Peyer's patch (tissue), 4 donors: Measurements from ENCODE around the gene HOXA1. TPM values are rescaled to one million over a fixed set of nuclear protein-coding genes. Genes with fewer than 3 reads are reported as not detected.
A peak's percentile ranks its signal among the peaks of the same experiment; 100 is the strongest.

Source experiments
- DNase-seq, 3 donors: peaks; one replicate each; pipeline ENCODE4 v3.0.0-alpha.2; 2017 to 2019
- H3K27ac ChIP-seq, 4 donors: fragments of 200-600 bp; sonication (generic); one replicate each; pipeline ENCODE4 v1.5.1; 2016 to 2019
- H3K27me3 ChIP-seq, 2 donors: fragments of 200-600 bp; sonication (generic); one replicate each; pipeline ENCODE4 v1.5.1; 2019
- H3K36me3 ChIP-seq, 3 donors: fragments of 200-600 bp; sonication (generic); one replicate each; pipeline ENCODE4 v1.5.1; 2016 to 2019
- H3K4me1 ChIP-seq, 4 donors: fragments of 200-600 bp; sonication (generic); one replicate each; pipeline ENCODE4 v1.5.1; 2016 to 2019
- H3K4me3 ChIP-seq, 4 donors: fragments of 200-600 bp; sonication (generic); 1 replicate in 3 of 4; 2 replicates in 1 of 4; pipeline ENCODE4 v1.5.1; 2016 to 2019; ENCODE audit warnings: mild to moderate bottlenecking in 1 of 4
- H3K9me3 ChIP-seq, 4 donors: fragments of 200-600 bp; sonication (generic); one replicate each; pipeline ENCODE4 v1.5.1; 2016 to 2019; ENCODE audit warnings: mild to moderate bottlenecking in 1 of 4
- CTCF ChIP-seq, 6 experiments: fragments of 450-650 bp in 4 of 6; fragments of 200-600 bp in 2 of 6; sonication (generic) in 1 of 6; IDR thresholded peaks; one replicate each; pipeline ENCODE4 v1.5.1; 2017 to 2019; ENCODE audit warnings: antibody characterized with exemption in 6 of 6, mild to moderate bottlenecking in 3 of 6, moderate library complexity in 1 of 6
- POLR2A ChIP-seq, 2 donors: fragments of 450-650 bp; IDR thresholded peaks; one replicate each; pipeline ENCODE4 v1.5.1; 2017; ENCODE audit warnings: antibody characterized with exemption in 2 of 2, mild to moderate bottlenecking in 2 of 2, moderate library complexity in 2 of 2
- total RNA-seq, 4 donors: library from RNA; depleted of rRNA; stranded (reverse); fragments of >200 nt; gene quantifications; one replicate each; pipeline ENCODE4 v1.1.0, GENCODE V29; 2016

The HOXA1 gene
- total RNA-seq, 4 donors from 2014 or later: 1.7 to 5.3 (median 1.9) TPM

GRCh38 chr7:27134392-27134791 lies 38.6 kb upstream of the HOXA1 start:
- TF ChIP-seq CTCF (IDR thresholded peaks at IDR 0.05) (no peak), POLR2A (IDR thresholded peaks at IDR 0.05) (no peak)
- peaks cover 0 to 65% (median 6%) of the 10 kb centered on the region in 4 donors for H3K4me1 ChIP-seq

GRCh38 chr7:27133409-27134231 lies 37.8 kb upstream of the HOXA1 start:
- peaks cover 0 to 65% (median 8%) of the 10 kb centered on the region in 4 donors for H3K4me1 ChIP-seq

More at GRCh38 chr7:27134392-27134791, 38.6 kb upstream of the HOXA1 start:
- Histone ChIP-seq H3K36me3 (no peaks in the 10 kb centered on the region), H3K27ac (peak overlapping the region in 3 of 4 donors; percentile 40 to 96 (median 67)), H3K4me3 (no peak overlapping the region), H3K9me3 (no peaks in the 10 kb centered on the region), H3K27me3 (no peaks in the 10 kb centered on the region)
- peak in 1 of 3 donors; percentile 14 for DNase-seq

GRCh38 chr7:27132978-27133377 lies 37.2 kb upstream of the HOXA1 start:
- DNase-seq: no peak
- Histone ChIP-seq H3K36me3 (no peaks in the 10 kb centered on the region), H3K4me1 (peaks cover 0 to 66% (median 8%) of the 10 kb centered on the region in 4 donors), H3K27me3 (no peaks in the 10 kb centered on the region), H3K4me3 (no peak overlapping the region), H3K27ac (peak overlapping the region in 2 of 4 donors; percentile 17 to 96), H3K9me3 (no peaks in the 10 kb centered on the region)
- TF ChIP-seq POLR2A (IDR thresholded peaks at IDR 0.05) (no peak), CTCF (IDR thresholded peaks at IDR 0.05) (no peak)

More at GRCh38 chr7:27133409-27134231, 37.8 kb upstream of the HOXA1 start:
- TF ChIP-seq CTCF (IDR thresholded peaks at IDR 0.05): no peak
- no peak for TF ChIP-seq POLR2A (IDR thresholded peaks at IDR 0.05)
- Histone ChIP-seq H3K27me3 (no peaks in the 10 kb centered on the region), H3K36me3 (no peaks in the 10 kb centered on the region), H3K9me3 (no peaks in the 10 kb centered on the region), H3K27ac (peak overlapping the region in 3 of 4 donors; percentile 40 to 96 (median 67)), H3K4me3 (no peak overlapping the region)
- DNase-seq: peak; percentile 12 to 71 (median 53)

- no peaks in the 10 kb centered on the region for H3K27me3 ChIP-seq
- TF ChIP-seq CTCF (IDR thresholded peaks at IDR 0.05) (no peak), POLR2A (IDR thresholded peaks at IDR 0.05) (no peak)
- no peak overlapping the region for H3K4me3 ChIP-seq
- peak overlapping the region in 2 of 4 donors; percentile 93 to 96 for H3K27ac ChIP-seq
- H3K4me1 ChIP-seq: peaks cover 0 to 67% (median 8%) of the 10 kb centered on the region in 4 donors
- DNase-seq: no peak
- H3K36me3 ChIP-seq: no peaks in the 10 kb centered on the region
- no peaks in the 10 kb centered on the region for H3K9me3 ChIP-seq
Measured at GRCh38 chr7:27132214-27132613, 36.4 kb upstream of the HOXA1 start.

- DNase-seq: no peak
- Histone ChIP-seq H3K9me3 (no peaks in the 10 kb centered on the region), H3K27me3 (no peaks in the 10 kb centered on the region), H3K27ac (peak overlapping the region; percentile 81 to 93 (median 89)), H3K4me3 (peak overlapping the region; percentile 57 to 82 (median 70)), H3K36me3 (no peaks in the 10 kb centered on the region), H3K4me1 (peaks cover 0 to 68% (median 6%) of the 10 kb centered on the region in 4 donors)
- TF ChIP-seq CTCF (IDR thresholded peaks at IDR 0.05) (no peak), POLR2A (IDR thresholded peaks at IDR 0.05) (no peak)
Measured at GRCh38 chr7:27131390-27131819, 35.6 kb upstream of the HOXA1 start.
